Frontal cortex (tissue), 4 donors: Measurements from ENCODE around the gene SEL1L3. TPM values are rescaled to one million over a fixed set of nuclear protein-coding genes. Genes with fewer than 3 reads are reported as not detected.

Experiments
- DNase-seq, 2 donors: peaks; one replicate each; pipeline ENCODE4 v3.0.0; 2012; ENCODE audit warnings: low spot score in 2 of 2
- FAIRE-seq: peaks from 2 replicates; lab custom pipeline; 2012; peaks lifted over from hg19 to GRCh38; lab: Jason Lieb, UNC
- total RNA-seq: library from RNA; depleted of rRNA; stranded (reverse); fragments of >200 nt; gene quantifications from one replicate; pipeline ENCODE4 v1.2.3, GENCODE V29; 2014
- donor health status: control.
- donor health status: control.
- donor health status: control.

SEL1L3 gene
- total RNA-seq, 1 donor from 2014 or later: 87.2 TPM

- FAIRE-seq: no peak
- DNase-seq: no peak
Observed at GRCh38 chr4:25859429-25860148, 3.2 kb downstream of the SEL1L3 start.

- no peak for FAIRE-seq
Observed at GRCh38 chr4:25857851-25858400, 4.9 kb downstream of the SEL1L3 start.

GRCh38 chr4:25857403-25857802 lies 5.4 kb downstream of the SEL1L3 start:
- DNase-seq: no peak
- FAIRE-seq: no peak

More at GRCh38 chr4:25857851-25858400, 4.9 kb downstream of the SEL1L3 start:
- no peak for DNase-seq

- FAIRE-seq: no peak
- no peak for DNase-seq
Observed at GRCh38 chr4:25856756-25857155, 6.0 kb downstream of the SEL1L3 start.

GRCh38 chr4:25852103-25852502 lies 10.7 kb downstream of the SEL1L3 start:
- DNase-seq (no peak), FAIRE-seq (no peak)

GRCh38 chr4:25847329-25847728 lies 15.5 kb downstream of the SEL1L3 start:
- no peak for FAIRE-seq
- DNase-seq: no peak

- FAIRE-seq (no peak), DNase-seq (no peak)
Observed at GRCh38 chr4:25845841-25846653, 16.7 kb downstream of the SEL1L3 start.

GRCh38 chr4:25844961-25845712 lies 17.7 kb downstream of the SEL1L3 start:
- FAIRE-seq (no peak), DNase-seq (no peak)

GRCh38 chr4:25843340-25844097 lies 19.3 kb downstream of the SEL1L3 start:
- FAIRE-seq (no peak), DNase-seq (no peak)

- FAIRE-seq (no peak), DNase-seq (no peak)
Observed at GRCh38 chr4:25842229-25842845, 20.5 kb downstream of the SEL1L3 start.

GRCh38 chr4:25839687-25840086 lies 23.1 kb downstream of the SEL1L3 start:
- no peak for DNase-seq
- FAIRE-seq: no peak

GRCh38 chr4:25839233-25839632 lies 23.6 kb downstream of the SEL1L3 start:
- DNase-seq (no peak), FAIRE-seq (no peak)

- DNase-seq (no peak), FAIRE-seq (no peak)
Observed at GRCh38 chr4:25838526-25838925, 24.3 kb downstream of the SEL1L3 start.

GRCh38 chr4:25837107-25837506 lies 25.7 kb downstream of the SEL1L3 start:
- no peak for FAIRE-seq
- no peak for DNase-seq

- DNase-seq: no peak
- FAIRE-seq: no peak
Observed at GRCh38 chr4:25835384-25835783, 27.4 kb downstream of the SEL1L3 start.

GRCh38 chr4:25834411-25835107 lies 28.2 kb downstream of the SEL1L3 start:
- no peak for FAIRE-seq
- no peak for DNase-seq

- FAIRE-seq: no peak
- DNase-seq: no peak
Observed at GRCh38 chr4:25830548-25830947, 32.2 kb downstream of the SEL1L3 start.

GRCh38 chr4:25827897-25828296 lies 34.9 kb downstream of the SEL1L3 start:
- no peak for FAIRE-seq
- DNase-seq: no peak

- DNase-seq (no peak), FAIRE-seq (no peak)
Observed at GRCh38 chr4:25827373-25827772, 35.4 kb downstream of the SEL1L3 start.
